Right ventricle myocardium inferior (tissue), 1 donor: ENCODE data around the gene TMEM167A. TPM values are rescaled to one million over a fixed set of nuclear protein-coding genes. Genes with fewer than 3 reads are reported as not detected.

Experiments used
- ATAC-seq: fragments of 200-7000 bp; cut with Tn5 transposase; one replicate; pipeline ENCODE4 v1.9.1; 2020; ENCODE audit warnings: mild to moderate bottlenecking, moderate library complexity
- DNase-seq: peaks from one replicate; pipeline ENCODE4 v3.0.0; 2021; ENCODE audit errors: missing footprints
- intact Hi-C: fragments of 100-400 bp; cut with DNase I; formaldehyde crosslinking; loops from one replicate; pipeline ENCODE4 v1.11.0; 2022
- total RNA-seq: library from RNA; stranded (reverse); fragmentation: NEBNext Ultra II Directional; extraction: Animal tissue kit (Norgen Biotek cat#: 25700); gene quantifications from one replicate; pipeline ENCODE4 v1.2.1, GENCODE V29; 2021
- donor health status: DM: no; HTN: yes; CAD: no; lungs with severe emphysema.

TMEM167A gene
- total RNA-seq, 1 donor from 2014 or later: 53.9 TPM

GRCh38 chr5:83048811-83049210 lies 28.4 kb downstream of the TMEM167A start:
- intact Hi-C loops: no loop called here
- ATAC-seq (no peak), DNase-seq (no peak)

GRCh38 chr5:83048277-83048676 lies 28.9 kb downstream of the TMEM167A start:
- DNase-seq: no peak
- no peak for ATAC-seq
- intact Hi-C loops: no loop called here

GRCh38 chr5:83044926-83045325 lies 32.3 kb downstream of the TMEM167A start:
- ATAC-seq (no peak), DNase-seq (no peak)
- intact Hi-C loops: no loop called here

GRCh38 chr5:83042507-83042906 lies 34.7 kb downstream of the TMEM167A start:
- DNase-seq (no peak), ATAC-seq (no peak)
- intact Hi-C loops: no loop called here

GRCh38 chr5:83038924-83039323 lies 38.3 kb downstream of the TMEM167A start:
- intact Hi-C loops: loop anchor here (5.0 kb wide), 1 partner anchor 58 kb away; no protein-coding TSS in a partner anchor
- ATAC-seq (no peak), DNase-seq (no peak)

GRCh38 chr5:83036991-83037575 lies 40.1 kb downstream of the TMEM167A start:
- DNase-seq: no peak
- no peak for ATAC-seq
- intact Hi-C loops: loop anchor here (5.0 kb wide), 1 partner anchor 60 kb away; no protein-coding TSS in a partner anchor

GRCh38 chr5:83035373-83036100 lies 41.7 kb downstream of the TMEM167A start:
- peak; percentile 97 for ATAC-seq
- intact Hi-C loops: loop anchor here (5.0 kb wide), 1 partner anchor 62 kb away; no protein-coding TSS in a partner anchor
- DNase-seq: peak; percentile 68

GRCh38 chr5:83034528-83035207 lies 42.5 kb downstream of the TMEM167A start:
- DNase-seq (no peak), ATAC-seq (no peak)
- intact Hi-C loops: loop anchor here (5.0 kb wide), 1 partner anchor 63 kb away; no protein-coding TSS in a partner anchor

GRCh38 chr5:83034036-83034435 lies 43.2 kb downstream of the TMEM167A start:
- DNase-seq (no peak), ATAC-seq (no peak)
- intact Hi-C loops: no loop called here

- intact Hi-C loops: no loop called here
- no peak for ATAC-seq
- no peak for DNase-seq
These were observed 45.8 kb downstream of the TMEM167A start for GRCh38 chr5:83031381-83031780.

- DNase-seq (no peak), ATAC-seq (peak; percentile 41)
- intact Hi-C loops: no loop called here
These were observed 47.3 kb downstream of the TMEM167A start for GRCh38 chr5:83029912-83030311.

- intact Hi-C loops: no loop called here
- DNase-seq: no peak
- peak; percentile 53 for ATAC-seq
These were observed 50.1 kb downstream of the TMEM167A start for GRCh38 chr5:83026930-83027687.

- no peak for DNase-seq
- ATAC-seq: no peak
- intact Hi-C loops: no loop called here
These were observed 50.7 kb downstream of the TMEM167A start for GRCh38 chr5:83026516-83026915.

GRCh38 chr5:83025690-83026478 lies 51.3 kb downstream of the TMEM167A start:
- intact Hi-C loops: no loop called here
- ATAC-seq (no peak), DNase-seq (no peak)

- intact Hi-C loops: no loop called here
- ATAC-seq (no peak), DNase-seq (no peak)
These were observed 54.9 kb downstream of the TMEM167A start for GRCh38 chr5:83022334-83022733.

- intact Hi-C loops: no loop called here
- DNase-seq (no peak), ATAC-seq (no peak)
These were observed 61.5 kb downstream of the TMEM167A start for GRCh38 chr5:83015676-83016075.

GRCh38 chr5:83011985-83012384 lies 65.2 kb downstream of the TMEM167A start:
- no peak for ATAC-seq
- DNase-seq: no peak
- intact Hi-C loops: no loop called here

GRCh38 chr5:83009408-83009807 lies 67.8 kb downstream of the TMEM167A start:
- ATAC-seq (no peak), DNase-seq (no peak)
- intact Hi-C loops: no loop called here
